GM21723 (cell line): ENCODE results near the gene TAF6.

Experiments
- ATAC-seq: cut with Tn5 transposase; IDR thresholded peaks from one replicate; pipeline ENCODE4 v1.9.1; 2021; ENCODE audit warnings: mild to moderate bottlenecking, moderate library complexity; ENCODE audit not compliant: unreplicated experiment

The TAF6 gene

GRCh38 chr7:100098913-100099312, 20.2 kb downstream of the TAF6 start:
- no peak for ATAC-seq

GRCh38 chr7:100095704-100096103, 23.5 kb downstream of the TAF6 start:
- no peak for ATAC-seq

- ATAC-seq = no peak
Observed at GRCh38 chr7:100095289-100095688, 23.9 kb downstream of the TAF6 start.

- no peak for ATAC-seq
Observed at GRCh38 chr7:100093925-100094486, 25.2 kb downstream of the TAF6 start.

- ATAC-seq = no peak
Observed at GRCh38 chr7:100093498-100093897, 25.7 kb downstream of the TAF6 start.

- ATAC-seq = no peak
Observed at GRCh38 chr7:100093054-100093453, 26.1 kb downstream of the TAF6 start.

- ATAC-seq = no peak
Observed at GRCh38 chr7:100091411-100092181, 27.6 kb downstream of the TAF6 start.

GRCh38 chr7:100090527-100091410, 28.4 kb downstream of the TAF6 start:
- ATAC-seq = no peak

- no peak for ATAC-seq
Observed at GRCh38 chr7:100089458-100090196, 29.5 kb downstream of the TAF6 start.

GRCh38 chr7:100088621-100089457, 30.3 kb downstream of the TAF6 start, which contains the start of gene COPS6:
Gene COPS6 (plus strand): TSS chr7:100088969. CDS start chr7:100088991, 22 bp downstream.
- ATAC-seq = peak; percentile 62

- no peak for ATAC-seq
Observed at GRCh38 chr7:100088095-100088620, 31.0 kb downstream of the TAF6 start.

- no peak for ATAC-seq
Observed at GRCh38 chr7:100087055-100087750, 32.0 kb downstream of the TAF6 start.

- ATAC-seq = no peak
Observed at GRCh38 chr7:100085515-100085914, 33.6 kb downstream of the TAF6 start.

GRCh38 chr7:100082978-100083377, 36.2 kb downstream of the TAF6 start:
- no peak for ATAC-seq

GRCh38 chr7:100081535-100082102, 37.5 kb downstream of the TAF6 start, which contains the start of gene ZNF3:
Gene ZNF3 (minus strand): TSS chr7:100081723. CDS start chr7:100077357, 4,366 bp downstream.
- ATAC-seq = peak; percentile 83

- no peak for ATAC-seq
Observed at GRCh38 chr7:100080907-100081534, 38.1 kb downstream of the TAF6 start.

GRCh38 chr7:100079024-100079560, 40.1 kb downstream of the TAF6 start:
- ATAC-seq = no peak

- no peak for ATAC-seq
Observed at GRCh38 chr7:100077205-100077604, 42.0 kb downstream of the TAF6 start.
